Cardiac fibroblast (primary cell): Measurements from ENCODE around the gene ALLC.

ENCODE experiments used
- DNase-seq, 2 donors: peaks; one replicate each; pipeline versions ENCODE4 v3.0.0 to v3.0.0-alpha.2; 2010; ENCODE audit warnings: low read depth in 2 of 2
- H3K4me3 ChIP-seq, 2 donors: replicated peaks in 1 of 2; 1 replicate in 1 of 2; 2 replicates in 1 of 2; pipeline ENCODE4 v1.5.1; 2011; ENCODE audit warnings: low read depth in 2 of 2, low read length in 2 of 2, mild to moderate bottlenecking in 2 of 2, moderate library complexity in 1 of 2
- CTCF ChIP-seq: IDR thresholded peaks from one replicate; pipeline ENCODE4 v1.5.1; 2011; ENCODE audit warnings: low read depth, mild to moderate bottlenecking, low read length, inconsistent platforms

The ALLC gene

GRCh38 chr2:3751251-3751650 lies 93.3 kb downstream of the ALLC start:
- TF ChIP-seq CTCF = no peak
- H3K4me3 ChIP-seq = no peak overlapping the region
- DNase-seq = no peak

GRCh38 chr2:3751806-3752205 lies 93.8 kb downstream of the ALLC start:
- no peak for DNase-seq
- no peak overlapping the region for H3K4me3 ChIP-seq
- TF ChIP-seq CTCF = no peak
